ENCODE results near the gene DNAH9.

GRCh38 chr17:11554542-11554941, 43.7 kb upstream of the DNAH9 start:
- no peak for TF ChIP-seq CTCF (IDR thresholded peaks at IDR 0.05)
- no peak for TF ChIP-seq POLR2A (IDR thresholded peaks at IDR 0.05)
